GM23248 (cell line): Measurements from ENCODE around the gene HDGF. TPM values are rescaled to one million over a fixed set of nuclear protein-coding genes. Genes with fewer than 3 reads are reported as not detected.

Experiments used
- DNase-seq: peaks from one replicate; pipeline ENCODE4 v3.0.0-alpha.2; 2015
- H2AFZ ChIP-seq: fragments of 200-600 bp; sonication (generic); 2 replicates; pipeline ENCODE4 v1.6.1; 2016; ENCODE audit warnings: antibody characterized with exemption
- H3F3A ChIP-seq: fragments of 200-600 bp; sonication (generic); 2 replicates; pipeline ENCODE4 v1.6.1; 2016; ENCODE audit warnings: mild to moderate bottlenecking, antibody characterized with exemption, mixed run types; ENCODE audit not compliant: insufficient read depth
- H3K27ac ChIP-seq: fragments of 200-600 bp; sonication (generic); 2 replicates; pipeline ENCODE4 v1.5.1; 2016; ENCODE audit warnings: mild to moderate bottlenecking
- H3K27me3 ChIP-seq: fragments of 200-600 bp; sonication (generic); replicated peaks from 2 replicates; pipeline ENCODE4 v1.6.1; 2016; ENCODE audit warnings: mild to moderate bottlenecking; ENCODE audit not compliant: insufficient read depth
- H3K36me3 ChIP-seq: fragments of 200-600 bp; sonication (generic); 2 replicates; pipeline ENCODE4 v1.6.1; 2016; ENCODE audit warnings: low read depth, mild to moderate bottlenecking
- H3K4me1 ChIP-seq: fragments of 200-600 bp; sonication (generic); 2 replicates; pipeline ENCODE4 v1.6.1; 2016; ENCODE audit warnings: mild to moderate bottlenecking; ENCODE audit not compliant: insufficient read depth
- H3K4me2 ChIP-seq: fragments of 200-600 bp; sonication (generic); one replicate; pipeline ENCODE4 v1.6.1; 2016; ENCODE audit warnings: mild to moderate bottlenecking; ENCODE audit not compliant: unreplicated experiment
- H3K4me3 ChIP-seq: fragments of 200-600 bp; sonication (generic); 2 replicates; pipeline ENCODE4 v1.5.1; 2016; ENCODE audit warnings: mild to moderate bottlenecking
- H3K79me2 ChIP-seq: fragments of 200-600 bp; sonication (generic); 2 replicates; pipeline ENCODE4 v1.6.1; 2016; ENCODE audit warnings: mild to moderate bottlenecking; ENCODE audit not compliant: insufficient read depth
- H3K9ac ChIP-seq: fragments of 200-600 bp; sonication (generic); 2 replicates; pipeline ENCODE4 v1.6.1; 2016; ENCODE audit warnings: mild to moderate bottlenecking
- H3K9me2 ChIP-seq: fragments of 200-600 bp; sonication (generic); 2 replicates; pipeline ENCODE4 v1.6.1; 2016; ENCODE audit warnings: mixed run types, mild to moderate bottlenecking, moderate library complexity; ENCODE audit not compliant: insufficient read depth
- H3K9me3 ChIP-seq: fragments of 200-600 bp; sonication (generic); one replicate; pipeline ENCODE4 v1.6.1; 2017; ENCODE audit warnings: low read depth
- H4K20me1 ChIP-seq: fragments of 200-600 bp; sonication (generic); 2 replicates; pipeline ENCODE4 v1.6.0; 2016; ENCODE audit not compliant: insufficient read depth
- EZH2 ChIP-seq: fragments of 200-600 bp; sonication (generic); IDR thresholded peaks from 2 replicates; pipeline ENCODE4 v1.6.1; 2018; ENCODE audit warnings: antibody characterized with exemption, mild to moderate bottlenecking; ENCODE audit not compliant: insufficient read depth, poor library complexity, severe bottlenecking
- EZH2phosphoT487 ChIP-seq: fragments of 200-600 bp; sonication (generic); IDR thresholded peaks from 2 replicates; pipeline ENCODE4 v1.6.1; 2018; ENCODE audit warnings: antibody characterized with exemption, moderate library complexity, mild to moderate bottlenecking, low read depth; ENCODE audit not compliant: insufficient read depth
- WGBS, 2 experiments: methylation state at CpG; one replicate each; pipeline ENCODE4 v1.1.6; 2015 to 2017; ENCODE audit warnings: low lambda C conversion rate in 2 of 2, low coverage in 1 of 2; ENCODE audit errors: missing lambda C conversion rate in 2 of 2; 5-methylcytosine and 5-hydroxymethylcytosine counted together
- in situ Hi-C: fragments of 300-500 bp; cut with MboI; formaldehyde crosslinking; loops from 2 replicates; pipeline ENCODE4 v1.15.0; 2020
- polyA plus RNA-seq: library from polyadenylated mRNA; unstranded; fragments of >200 nt; fragmentation: Nextera tagmentation; extraction: Ambion mirVana; gene quantifications from 2 replicates; pipeline ENCODE4 v1.2.1, GENCODE V29; 2016
- total RNA-seq: library from RNA; depleted of rRNA; stranded (reverse); fragments of >200 nt; shearing (Covaris generic); gene quantifications from 2 replicates; pipeline ENCODE4 v1.2.3, GENCODE V29; 2014

The HDGF gene
- total and polyA plus RNA-seq, 2 experiments from 2014 or later, result 95.4 to 185 TPM

- no peak overlapping the region for H3K27ac ChIP-seq
- no peak overlapping the region for H3K9ac ChIP-seq
- peaks cover 20% of the 10 kb centered on the region for H3F3A ChIP-seq
- H3K79me2 ChIP-seq, result peaks cover 98% of the 10 kb centered on the region
- peaks cover 8% of the 10 kb centered on the region; the same call in 1 of the 2 replicates for H3K36me3 ChIP-seq
- TF ChIP-seq EZH2, result no peak
- no peak for TF ChIP-seq EZH2phosphoT487
- H2AFZ ChIP-seq, result no peak overlapping the region
- peaks cover 29% of the 10 kb centered on the region for H3K4me1 ChIP-seq
- WGBS, 2 experiments, result 35 to 41% methylated on average over 4 of the region's 4 CpGs
- H3K9me3 ChIP-seq, result no peaks in the 10 kb centered on the region
- H3K27me3 ChIP-seq, result no peaks in the 10 kb centered on the region
- H3K4me2 ChIP-seq, result no peak overlapping the region
- DNase-seq, result no peak
- peaks cover 24% of the 10 kb centered on the region for H4K20me1 ChIP-seq
- in situ Hi-C loops, result no loop called here
- H3K4me3 ChIP-seq, result no peak overlapping the region
- H3K9me2 ChIP-seq, result no peaks in the 10 kb centered on the region
Measured at GRCh38 chr1:156776942-156777341, 25.5 kb upstream of the HDGF start.

- in situ Hi-C loops, result no loop called here
- DNase-seq, result no peak
- Histone ChIP-seq H3K79me2 (peaks cover 98% of the 10 kb centered on the region), H3K9me3 (no peaks in the 10 kb centered on the region), H4K20me1 (peaks cover 16% of the 10 kb centered on the region), H3K4me1 (peaks cover 19% of the 10 kb centered on the region), H3K36me3 (peaks cover 8% of the 10 kb centered on the region; the same call in 1 of the 2 replicates), H3K4me2 (no peak overlapping the region), H3K9me2 (no peaks in the 10 kb centered on the region), H3K27me3 (no peaks in the 10 kb centered on the region), H2AFZ (no peak overlapping the region), H3K4me3 (no peak overlapping the region), H3K9ac (no peak overlapping the region), H3K27ac (no peak overlapping the region), H3F3A (peaks cover 9% of the 10 kb centered on the region; the same call in 1 of the 2 replicates)
- TF ChIP-seq EZH2, result no peak
- TF ChIP-seq EZH2phosphoT487, result no peak
- WGBS, 2 experiments, result 77 to 78% methylated on average over 5 of the region's 5 CpGs
Measured at GRCh38 chr1:156775799-156776198, 24.3 kb upstream of the HDGF start.

- no peak overlapping the region for H3K9ac ChIP-seq
- in situ Hi-C loops, result no loop called here
- no peak for TF ChIP-seq EZH2phosphoT487
- TF ChIP-seq EZH2, result no peak
- H3K4me3 ChIP-seq, result no peak overlapping the region
- no peak overlapping the region for H3K27ac ChIP-seq
- peaks cover 9% of the 10 kb centered on the region; the same call in 1 of the 2 replicates for H3F3A ChIP-seq
- DNase-seq, result peak; percentile 15
- peaks cover 13% of the 10 kb centered on the region; the same call in 1 of the 2 replicates for H3K36me3 ChIP-seq
- H3K9me3 ChIP-seq, result no peaks in the 10 kb centered on the region
- no peak overlapping the region for H2AFZ ChIP-seq
- H3K4me2 ChIP-seq, result no peak overlapping the region
- no peaks in the 10 kb centered on the region for H3K27me3 ChIP-seq
- H3K79me2 ChIP-seq, result peaks cover 98% of the 10 kb centered on the region
- H3K9me2 ChIP-seq, result no peaks in the 10 kb centered on the region
- WGBS, 2 experiments, result 83 to 92% methylated on average over 3 of the region's 3 CpGs
- peaks cover 16% of the 10 kb centered on the region for H4K20me1 ChIP-seq
- peaks cover 36% of the 10 kb centered on the region for H3K4me1 ChIP-seq
Measured at GRCh38 chr1:156773607-156774006, 22.1 kb upstream of the HDGF start.

- Histone ChIP-seq H2AFZ (no peak overlapping the region), H3K9me2 (no peaks in the 10 kb centered on the region), H3K79me2 (peaks cover 98% of the 10 kb centered on the region), H4K20me1 (peaks cover 16% of the 10 kb centered on the region), H3K4me3 (no peak overlapping the region), H3K9ac (no peak overlapping the region), H3K4me1 (peaks cover 36% of the 10 kb centered on the region), H3K36me3 (peaks cover 13% of the 10 kb centered on the region; the same call in 1 of the 2 replicates), H3K27ac (no peak overlapping the region), H3K4me2 (no peak overlapping the region), H3K9me3 (no peaks in the 10 kb centered on the region), H3F3A (peaks cover 9% of the 10 kb centered on the region; the same call in 1 of the 2 replicates), H3K27me3 (no peaks in the 10 kb centered on the region)
- TF ChIP-seq EZH2 (no peak), EZH2phosphoT487 (no peak)
- WGBS, 2 experiments, result 58 to 59% methylated on average over 9 of the region's 9 CpGs
- in situ Hi-C loops, result no loop called here
- no peak for DNase-seq
Measured at GRCh38 chr1:156772728-156773497, 21.4 kb upstream of the HDGF start.
